BLaER1 treated with 17β-estradiol and CSF1 and Interleukin-3, amounts not matched to agents 10 nM and 100 nM (cell line): ENCODE results near the gene FDXACB1.

ENCODE experiments used
- H3K27ac ChIP-seq, 11 experiments: shearing (Covaris generic); formaldehyde crosslinking; 2 replicates each; pipeline ENCODE4 v1.8.1; 2022
- H3K27me3 ChIP-seq, 11 experiments: shearing (Covaris generic); formaldehyde crosslinking; 2 replicates each; pipeline ENCODE4 v1.8.1; 2022
- H3K36me3 ChIP-seq, 11 experiments: shearing (Covaris generic); formaldehyde crosslinking; 2 replicates each; pipeline ENCODE4 v1.8.1; 2022
- H3K4me1 ChIP-seq, 10 experiments: shearing (Covaris generic); formaldehyde crosslinking; 2 replicates each; pipeline ENCODE4 v1.8.1; 2022
- H3K4me2 ChIP-seq, 11 experiments: shearing (Covaris generic); formaldehyde crosslinking; 2 replicates each; pipeline ENCODE4 v1.8.1; 2022
- H3K4me3 ChIP-seq, 10 experiments: shearing (Covaris generic); formaldehyde crosslinking; 2 replicates each; pipeline ENCODE4 v1.8.1; 2022
- H3K9ac ChIP-seq, 11 experiments: shearing (Covaris generic); formaldehyde crosslinking; 2 replicates each; pipeline ENCODE4 v1.8.1; 2022
- H3K9me3 ChIP-seq, 11 experiments: shearing (Covaris generic); formaldehyde crosslinking; replicated peaks in 1 of 11; 2 replicates each; pipeline ENCODE4 v1.8.1; 2022
- H4K20me1 ChIP-seq, 11 experiments: shearing (Covaris generic); formaldehyde crosslinking; 2 replicates each; pipeline ENCODE4 v1.8.1; 2022
- Cebpa-rat ChIP-seq, 11 experiments: shearing (Covaris generic); IDR thresholded peaks; 2 replicates each; pipeline ENCODE4 v1.8.1; 2022

FDXACB1 gene

GRCh38 chr11:111838054-111838453, 40.9 kb downstream of the FDXACB1 start:
- H4K20me1 ChIP-seq, result no peaks in the 10 kb centered on the region; a peak in 1 of 22 replicates
- H3K9ac ChIP-seq, result no peak overlapping the region
- no peak overlapping the region for H3K4me2 ChIP-seq
- H3K4me3 ChIP-seq, result no peak overlapping the region
- H3K4me1 ChIP-seq, result no peaks in the 10 kb centered on the region
- no peak overlapping the region for H3K27ac ChIP-seq
- H3K9me3 ChIP-seq, result no peaks in the 10 kb centered on the region
- no peak for TF ChIP-seq Cebpa-rat (IDR thresholded peaks at IDR 0.05)
- H3K27me3 ChIP-seq, result no peaks in the 10 kb centered on the region
- H3K36me3 ChIP-seq, result peaks cover 49 to 88% (median 73%) of the 10 kb centered on the region in 11 experiments

- H4K20me1 ChIP-seq, result no peaks in the 10 kb centered on the region; a peak in 1 of 22 replicates
- no peaks in the 10 kb centered on the region for H3K9me3 ChIP-seq
- peaks cover 51 to 88% (median 74%) of the 10 kb centered on the region in 11 experiments for H3K36me3 ChIP-seq
Measured at GRCh38 chr11:111837366-111837891, 41.5 kb downstream of the FDXACB1 start.

GRCh38 chr11:111836721-111837120, 42.2 kb downstream of the FDXACB1 start:
- Histone ChIP-seq H3K9me3 (no peaks in the 10 kb centered on the region), H4K20me1 (no peaks in the 10 kb centered on the region), H3K4me1 (no peaks in the 10 kb centered on the region), H3K27ac (no peak overlapping the region), H3K27me3 (no peaks in the 10 kb centered on the region), H3K4me2 (no peak overlapping the region), H3K36me3 (peaks cover 53 to 93% (median 73%) of the 10 kb centered on the region in 11 experiments), H3K4me3 (no peak overlapping the region), H3K9ac (no peak overlapping the region)
- no peak for TF ChIP-seq Cebpa-rat (IDR thresholded peaks at IDR 0.05)

More at GRCh38 chr11:111837366-111837891, 41.5 kb downstream of the FDXACB1 start:
- Histone ChIP-seq H3K27ac (no peak overlapping the region), H3K27me3 (no peaks in the 10 kb centered on the region), H3K4me1 (no peaks in the 10 kb centered on the region), H3K4me3 (no peak overlapping the region), H3K4me2 (no peak overlapping the region), H3K9ac (no peak overlapping the region)
- no peak for TF ChIP-seq Cebpa-rat (IDR thresholded peaks at IDR 0.05)

- Histone ChIP-seq H4K20me1 (no peaks in the 10 kb centered on the region), H3K27ac (no peak overlapping the region), H3K9ac (no peak overlapping the region), H3K4me1 (no peaks in the 10 kb centered on the region), H3K36me3 (peaks cover 55 to 98% (median 76%) of the 10 kb centered on the region in 11 experiments), H3K27me3 (no peaks in the 10 kb centered on the region), H3K4me3 (no peak overlapping the region), H3K4me2 (no peak overlapping the region), H3K9me3 (no peaks in the 10 kb centered on the region)
- TF ChIP-seq Cebpa-rat (IDR thresholded peaks at IDR 0.05), result no peak
Measured at GRCh38 chr11:111836162-111836561, 42.8 kb downstream of the FDXACB1 start.

- no peaks in the 10 kb centered on the region for H3K9me3 ChIP-seq
- no peaks in the 10 kb centered on the region for H3K4me1 ChIP-seq
- no peak for TF ChIP-seq Cebpa-rat (IDR thresholded peaks at IDR 0.05)
- no peak overlapping the region for H3K4me3 ChIP-seq
- no peak overlapping the region for H3K27ac ChIP-seq
- H3K36me3 ChIP-seq, result peaks cover 57 to 98% (median 80%) of the 10 kb centered on the region in 11 experiments
- no peak overlapping the region for H3K4me2 ChIP-seq
- H3K9ac ChIP-seq, result no peak overlapping the region
- no peaks in the 10 kb centered on the region for H3K27me3 ChIP-seq
- H4K20me1 ChIP-seq, result no peaks in the 10 kb centered on the region
Measured at GRCh38 chr11:111835665-111836064, 43.3 kb downstream of the FDXACB1 start.

- no peak overlapping the region for H3K4me2 ChIP-seq
- peaks cover 52 to 91% (median 74%) of the 10 kb centered on the region in 11 experiments for H3K36me3 ChIP-seq
- H3K27me3 ChIP-seq, result no peaks in the 10 kb centered on the region
- H3K4me3 ChIP-seq, result no peak overlapping the region
- H4K20me1 ChIP-seq, result no peaks in the 10 kb centered on the region
- no peak for TF ChIP-seq Cebpa-rat (IDR thresholded peaks at IDR 0.05)
- H3K27ac ChIP-seq, result no peak overlapping the region
- no peaks in the 10 kb centered on the region for H3K4me1 ChIP-seq
- no peak overlapping the region for H3K9ac ChIP-seq
- H3K9me3 ChIP-seq, result no peaks in the 10 kb centered on the region
Measured at GRCh38 chr11:111834432-111835163, 44.4 kb downstream of the FDXACB1 start.

GRCh38 chr11:111833524-111833923, 45.4 kb downstream of the FDXACB1 start:
- H3K9ac ChIP-seq, result no peak overlapping the region
- no peak overlapping the region for H3K27ac ChIP-seq
- peaks cover 56 to 90% (median 78%) of the 10 kb centered on the region in 11 experiments for H3K36me3 ChIP-seq
- no peak overlapping the region for H3K4me2 ChIP-seq
- TF ChIP-seq Cebpa-rat (IDR thresholded peaks at IDR 0.05), result no peak
- no peaks in the 10 kb centered on the region for H4K20me1 ChIP-seq
- no peaks in the 10 kb centered on the region for H3K27me3 ChIP-seq
- H3K4me3 ChIP-seq, result no peak overlapping the region
- no peaks in the 10 kb centered on the region for H3K9me3 ChIP-seq
- no peaks in the 10 kb centered on the region for H3K4me1 ChIP-seq

- no peaks in the 10 kb centered on the region for H4K20me1 ChIP-seq
- no peaks in the 10 kb centered on the region for H3K4me1 ChIP-seq
- no peak overlapping the region for H3K4me3 ChIP-seq
- no peak overlapping the region for H3K27ac ChIP-seq
- H3K9me3 ChIP-seq, result no peaks in the 10 kb centered on the region
- TF ChIP-seq Cebpa-rat (IDR thresholded peaks at IDR 0.05), result no peak
- H3K36me3 ChIP-seq, result peaks cover 37 to 71% (median 48%) of the 10 kb centered on the region in 11 experiments
- no peak overlapping the region for H3K9ac ChIP-seq
- no peak overlapping the region for H3K4me2 ChIP-seq
- no peaks in the 10 kb centered on the region for H3K27me3 ChIP-seq
Measured at GRCh38 chr11:111829185-111829968, 49.6 kb downstream of the FDXACB1 start.

GRCh38 chr11:111826322-111826950, 52.5 kb downstream of the FDXACB1 start:
- Histone ChIP-seq H3K4me2 (no peak overlapping the region), H3K9me3 (no peaks in the 10 kb centered on the region), H3K27ac (no peak overlapping the region), H3K36me3 (peaks cover 19 to 62% (median 30%) of the 10 kb centered on the region in 11 experiments), H3K27me3 (no peaks in the 10 kb centered on the region), H3K9ac (no peak overlapping the region), H4K20me1 (no peaks in the 10 kb centered on the region), H3K4me1 (no peaks in the 10 kb centered on the region), H3K4me3 (no peak overlapping the region)
- no peak for TF ChIP-seq Cebpa-rat (IDR thresholded peaks at IDR 0.05)
